Vagina (tissue), 2 donors: ENCODE results near the gene CHRNA5. TPM values are rescaled to one million over a fixed set of nuclear protein-coding genes. Genes with fewer than 3 reads are reported as not detected.

Source experiments
- DNase-seq, 2 donors: peaks; one replicate each; pipeline ENCODE4 v3.0.0-alpha.2; 2017; ENCODE audit errors: extremely low spot score in 2 of 2
- H3K27ac ChIP-seq: fragments of 200-600 bp; sonication (generic); one replicate; pipeline ENCODE4 v1.5.1; 2019
- H3K27me3 ChIP-seq: fragments of 200-600 bp; sonication (generic); one replicate; pipeline ENCODE4 v1.5.1; 2019
- H3K36me3 ChIP-seq, 2 donors: fragments of 200-600 bp; sonication (generic); one replicate each; pipeline ENCODE4 v1.5.1; 2017 to 2019
- H3K4me1 ChIP-seq: fragments of 200-600 bp; sonication (generic); one replicate; pipeline ENCODE4 v1.5.1; 2019
- H3K4me3 ChIP-seq, 2 donors: fragments of 200-600 bp; sonication (generic); 1 replicate in 1 of 2; 2 replicates in 1 of 2; pipeline ENCODE4 v1.5.1; 2016 to 2019
- H3K9me3 ChIP-seq: fragments of 200-600 bp; sonication (generic); one replicate; pipeline ENCODE4 v1.5.1; 2019
- POLR2A ChIP-seq, 2 donors: fragments of 450-650 bp; IDR thresholded peaks; one replicate each; pipeline ENCODE4 v1.6.1; 2017; ENCODE audit warnings: antibody characterized with exemption in 2 of 2, mild to moderate bottlenecking in 2 of 2, moderate library complexity in 2 of 2
- POLR2AphosphoS5 ChIP-seq, 2 donors: sonication (generic); formaldehyde crosslinking; IDR thresholded peaks; one replicate each; pipeline ENCODE4 v1.9.0; 2017; ENCODE audit warnings: antibody characterized with exemption in 2 of 2, mild to moderate bottlenecking in 2 of 2, low read depth in 1 of 2; ENCODE audit not compliant: insufficient read depth in 1 of 2
- intact Hi-C: fragments of 100-400 bp; cut with DNase I; formaldehyde crosslinking; loops from one replicate; pipeline ENCODE4 v1.15.1; 2023
- total RNA-seq: library from RNA; depleted of rRNA; stranded (reverse); fragments of >200 nt; gene quantifications from one replicate; pipeline ENCODE4 v1.2.3, GENCODE V29; 2016
- TF ChIP-seq, protein P1 (sequence below), 3 experiments: fragments of 450-650 bp in 2 of 3; fragments of 200-600 bp in 1 of 3; sonication (generic) in 1 of 3; IDR thresholded peaks; one replicate each; pipeline ENCODE4 v1.5.1; 2017 to 2019; ENCODE audit warnings: antibody characterized with exemption in 3 of 3, mild to moderate bottlenecking in 2 of 3, moderate library complexity in 2 of 3

CHRNA5 gene
- total RNA-seq, 1 donor from 2014 or later, result 8.8 TPM

DNA sequence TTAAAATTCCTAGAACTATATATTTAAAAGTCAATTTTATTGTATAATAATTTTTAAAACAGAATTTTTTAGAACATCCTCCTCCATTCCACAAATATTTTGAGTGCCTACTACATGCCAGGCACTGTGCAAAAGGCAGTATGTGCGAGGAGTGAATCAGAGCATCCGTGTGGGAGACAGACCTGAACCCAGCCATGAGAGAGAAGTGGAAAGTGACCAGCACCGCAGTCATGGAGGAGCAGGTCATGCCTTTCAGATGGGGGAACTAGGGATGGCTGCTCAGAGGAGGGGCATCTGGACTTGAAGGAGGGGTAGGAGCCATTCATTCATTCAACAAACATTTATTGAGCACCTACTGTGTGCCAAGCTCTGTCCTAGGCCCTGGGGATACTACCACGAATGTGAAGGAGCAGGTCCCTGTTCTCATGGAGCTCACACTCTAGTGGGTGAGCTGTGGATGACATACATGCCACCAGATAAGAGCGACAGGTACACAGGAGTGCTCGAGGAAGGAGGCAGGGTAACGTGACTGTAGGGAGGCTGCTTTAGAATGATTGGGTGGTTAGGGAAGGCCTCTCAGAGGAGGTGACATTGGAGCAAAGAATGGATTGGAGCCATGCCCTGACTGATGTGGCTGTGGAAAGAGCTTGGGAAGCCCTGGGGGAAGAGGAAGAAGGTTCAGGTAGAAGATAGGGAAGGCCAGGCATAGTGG is 58.6 kb downstream of the CHRNA5 start:
- H3K36me3 ChIP-seq, result no peaks in the 10 kb centered on the region
- TF ChIP-seq, protein P1, sequence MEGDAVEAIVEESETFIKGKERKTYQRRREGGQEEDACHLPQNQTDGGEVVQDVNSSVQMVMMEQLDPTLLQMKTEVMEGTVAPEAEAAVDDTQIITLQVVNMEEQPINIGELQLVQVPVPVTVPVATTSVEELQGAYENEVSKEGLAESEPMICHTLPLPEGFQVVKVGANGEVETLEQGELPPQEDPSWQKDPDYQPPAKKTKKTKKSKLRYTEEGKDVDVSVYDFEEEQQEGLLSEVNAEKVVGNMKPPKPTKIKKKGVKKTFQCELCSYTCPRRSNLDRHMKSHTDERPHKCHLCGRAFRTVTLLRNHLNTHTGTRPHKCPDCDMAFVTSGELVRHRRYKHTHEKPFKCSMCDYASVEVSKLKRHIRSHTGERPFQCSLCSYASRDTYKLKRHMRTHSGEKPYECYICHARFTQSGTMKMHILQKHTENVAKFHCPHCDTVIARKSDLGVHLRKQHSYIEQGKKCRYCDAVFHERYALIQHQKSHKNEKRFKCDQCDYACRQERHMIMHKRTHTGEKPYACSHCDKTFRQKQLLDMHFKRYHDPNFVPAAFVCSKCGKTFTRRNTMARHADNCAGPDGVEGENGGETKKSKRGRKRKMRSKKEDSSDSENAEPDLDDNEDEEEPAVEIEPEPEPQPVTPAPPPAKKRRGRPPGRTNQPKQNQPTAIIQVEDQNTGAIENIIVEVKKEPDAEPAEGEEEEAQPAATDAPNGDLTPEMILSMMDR (IDR thresholded peaks at IDR 0.05), result no peak
- no peak for TF ChIP-seq POLR2A (IDR thresholded peaks at IDR 0.05)
- no peak for TF ChIP-seq POLR2AphosphoS5 (IDR thresholded peaks at IDR 0.05; ENCODE audit: insufficient read depth in 1 of 2, low read depth in 1 of 2)
- H3K4me1 ChIP-seq, result peaks cover 20% of the 10 kb centered on the region
- peaks cover 13% of the 10 kb centered on the region for H3K27me3 ChIP-seq
- H3K27ac ChIP-seq, result no peak overlapping the region
- intact Hi-C loops, result loop anchor here (5.0 kb wide), 1 partner anchor 83 kb away; no protein-coding TSS in a partner anchor
- H3K4me3 ChIP-seq, result no peak overlapping the region
- no peak for DNase-seq
- no peaks in the 10 kb centered on the region for H3K9me3 ChIP-seq

GRCh38 chr15:78624651-78625590 is 59.6 kb downstream of the CHRNA5 start:
- Histone ChIP-seq H3K9me3 (no peaks in the 10 kb centered on the region), H3K27me3 (peaks cover 13% of the 10 kb centered on the region), H3K27ac (no peak overlapping the region), H3K4me1 (peaks cover 14% of the 10 kb centered on the region), H3K4me3 (no peak overlapping the region), H3K36me3 (no peaks in the 10 kb centered on the region)
- TF ChIP-seq, protein P1 (IDR thresholded peaks at IDR 0.05), result no peak
- TF ChIP-seq POLR2A (IDR thresholded peaks at IDR 0.05) (no peak), POLR2AphosphoS5 (IDR thresholded peaks at IDR 0.05; ENCODE audit: insufficient read depth in 1 of 2, low read depth in 1 of 2) (no peak)
- no peak for DNase-seq
- intact Hi-C loops, result loop anchor here (5.0 kb wide), 1 partner anchor 82 kb away; no protein-coding TSS in a partner anchor

DNA sequence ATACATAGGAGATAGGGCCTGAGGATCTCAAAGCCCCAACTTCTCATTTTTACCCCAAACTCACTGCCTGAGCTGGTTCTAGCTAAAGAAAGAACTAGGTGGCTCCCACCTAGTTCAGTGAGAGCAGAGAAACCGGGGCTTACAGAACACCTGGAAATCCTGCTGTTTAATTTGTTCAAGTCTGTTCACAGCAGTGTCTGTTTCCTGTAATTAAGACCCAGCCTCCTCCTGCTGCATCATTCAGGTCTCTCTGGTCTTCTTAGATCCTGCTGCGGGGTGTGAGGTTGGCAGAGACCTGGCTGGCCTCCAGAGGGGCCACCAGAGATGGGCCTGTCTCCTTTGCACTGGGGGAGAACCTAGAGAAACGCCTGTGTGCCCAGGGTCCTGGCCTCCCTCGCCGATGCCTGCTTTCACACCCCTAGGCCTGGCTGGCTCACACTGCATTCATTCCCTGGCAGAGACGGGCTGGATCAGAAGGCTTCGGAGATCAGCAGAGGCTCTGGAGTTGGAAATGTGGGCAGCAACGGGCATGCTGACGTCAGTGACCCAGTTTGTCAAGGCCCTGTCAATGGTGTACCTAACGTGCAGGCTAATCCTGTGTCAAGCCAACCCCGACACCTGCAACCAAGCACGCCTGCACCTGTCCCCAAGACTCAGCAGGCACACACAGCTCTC is 60.4 kb downstream of the CHRNA5 start:
- DNase-seq, result no peak
- H3K4me3 ChIP-seq, result no peak overlapping the region
- H3K4me1 ChIP-seq, result peaks cover 5% of the 10 kb centered on the region
- intact Hi-C loops, result no loop called here
- no peak overlapping the region for H3K27ac ChIP-seq
- TF ChIP-seq POLR2A (IDR thresholded peaks at IDR 0.05) (no peak), POLR2AphosphoS5 (IDR thresholded peaks at IDR 0.05; ENCODE audit: insufficient read depth in 1 of 2, low read depth in 1 of 2) (no peak)
- TF ChIP-seq, protein P1 (IDR thresholded peaks at IDR 0.05), result no peak
- no peaks in the 10 kb centered on the region for H3K36me3 ChIP-seq
- peaks cover 5% of the 10 kb centered on the region for H3K27me3 ChIP-seq
- H3K9me3 ChIP-seq, result no peaks in the 10 kb centered on the region

GRCh38 chr15:78626381-78626995 is 61.2 kb downstream of the CHRNA5 start:
- Histone ChIP-seq H3K9me3 (no peaks in the 10 kb centered on the region), H3K4me3 (no peak overlapping the region), H3K36me3 (no peaks in the 10 kb centered on the region), H3K4me1 (no peaks in the 10 kb centered on the region), H3K27ac (no peak overlapping the region), H3K27me3 (no peaks in the 10 kb centered on the region)
- TF ChIP-seq POLR2AphosphoS5 (IDR thresholded peaks at IDR 0.05; ENCODE audit: insufficient read depth in 1 of 2, low read depth in 1 of 2) (no peak), POLR2A (IDR thresholded peaks at IDR 0.05) (no peak)
- TF ChIP-seq, protein P1 (IDR thresholded peaks at IDR 0.05), result no peak
- no peak for DNase-seq
- intact Hi-C loops, result no loop called here
